CD4-positive, alpha-beta T cell treated with Interleukin-4 for 1 hour (primary cell): ENCODE results near the gene ACVR1.

Experiments used
- DNase-seq, 2 donors: peaks; one replicate each; pipeline ENCODE4 v3.0.0-alpha.2; 2020 to 2022

The ACVR1 gene

GRCh38 chr2:157691695-157692094 lies 184.4 kb downstream of the ACVR1 start:
- DNase-seq, result no peak

GRCh38 chr2:157691131-157691530 lies 185.0 kb downstream of the ACVR1 start:
- no peak for DNase-seq
